Measurements from ENCODE around the gene LRP6. TPM values are rescaled to one million over a fixed set of nuclear protein-coding genes. Genes with fewer than 3 reads are reported as not detected.

LRP6 gene
- total RNA-seq, 1 donor from 2014 or later, result 70.0 TPM

GRCh38 chr12:12229556-12230092 lies 37.2 kb downstream of the LRP6 start:
- DNase-seq (ENCODE audit: low spot score in 2 of 2), result no peak
- Histone ChIP-seq H3K36me3 (no peaks in the 10 kb centered on the region), H3K9me3 (peaks cover 0 to 5% of the 10 kb centered on the region in 2 donors), H3K27me3 (no peaks in the 10 kb centered on the region), H3K4me3 (no peak overlapping the region), H3K4me1 (peaks cover 0 to 4% of the 10 kb centered on the region in 2 donors), H3K27ac (no peak overlapping the region)
- intact Hi-C loops (cut with DNase I), result no loop called here
- no peak for TF ChIP-seq CTCF (IDR thresholded peaks at IDR 0.05)

GRCh38 chr12:12228402-12228801 lies 38.4 kb downstream of the LRP6 start:
- no peak overlapping the region for H3K4me3 ChIP-seq
- peaks cover 0 to 5% of the 10 kb centered on the region in 2 donors for H3K9me3 ChIP-seq
- no peaks in the 10 kb centered on the region for H3K36me3 ChIP-seq
- H3K27ac ChIP-seq, result no peak overlapping the region
- H3K4me1 ChIP-seq, result peaks cover 0 to 4% of the 10 kb centered on the region in 2 donors
- intact Hi-C loops (cut with DNase I), result no loop called here
- H3K27me3 ChIP-seq, result no peaks in the 10 kb centered on the region
- TF ChIP-seq CTCF (IDR thresholded peaks at IDR 0.05), result no peak
- DNase-seq (ENCODE audit: low spot score in 2 of 2), result no peak

GRCh38 chr12:12226187-12226586 lies 40.7 kb downstream of the LRP6 start:
- no peak for TF ChIP-seq CTCF (IDR thresholded peaks at IDR 0.05)
- H3K36me3 ChIP-seq, result no peaks in the 10 kb centered on the region
- DNase-seq (ENCODE audit: low spot score in 2 of 2), result no peak
- H3K4me3 ChIP-seq, result no peak overlapping the region
- peaks cover 0 to 6% of the 10 kb centered on the region in 2 donors for H3K4me1 ChIP-seq
- intact Hi-C loops (cut with DNase I), result no loop called here
- peaks cover 0 to 5% of the 10 kb centered on the region in 2 donors for H3K9me3 ChIP-seq
- H3K27me3 ChIP-seq, result no peaks in the 10 kb centered on the region
- no peak overlapping the region for H3K27ac ChIP-seq

GRCh38 chr12:12224240-12224940 lies 42.5 kb downstream of the LRP6 start:
- peaks cover 0 to 12% of the 10 kb centered on the region in 2 donors for H3K4me1 ChIP-seq
- TF ChIP-seq CTCF (IDR thresholded peaks at IDR 0.05), result no peak
- H3K27me3 ChIP-seq, result no peaks in the 10 kb centered on the region
- H3K36me3 ChIP-seq, result no peaks in the 10 kb centered on the region
- DNase-seq (ENCODE audit: low spot score in 2 of 2), result no peak
- no peak overlapping the region for H3K27ac ChIP-seq
- peaks cover 0 to 5% of the 10 kb centered on the region in 2 donors for H3K9me3 ChIP-seq
- H3K4me3 ChIP-seq, result no peak overlapping the region
- intact Hi-C loops (cut with DNase I), result no loop called here

DNA sequence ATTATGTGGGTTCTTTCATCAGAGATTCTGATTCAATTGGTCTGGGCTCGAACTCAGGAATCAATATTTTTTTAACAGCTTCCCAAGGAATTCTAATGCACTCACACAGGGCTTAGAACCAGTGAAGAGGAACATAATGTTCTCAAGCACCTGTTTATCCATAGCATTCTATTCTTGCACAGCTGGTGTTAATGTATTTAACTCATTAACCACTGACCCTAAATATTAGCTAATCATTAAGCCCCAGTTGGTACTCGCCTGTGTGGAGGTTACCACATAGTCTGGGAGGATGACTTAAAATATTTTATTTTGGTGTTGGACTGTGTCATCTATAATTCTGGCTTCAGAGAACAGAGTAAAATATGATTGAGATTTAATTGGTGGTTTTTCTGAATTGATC lies 45.3 kb downstream of the LRP6 start:
- Histone ChIP-seq H3K27me3 (no peaks in the 10 kb centered on the region), H3K4me3 (no peak overlapping the region), H3K9me3 (peaks cover 0 to 5% of the 10 kb centered on the region in 2 donors), H3K27ac (no peak overlapping the region), H3K36me3 (no peaks in the 10 kb centered on the region), H3K4me1 (peaks cover 0 to 17% of the 10 kb centered on the region in 2 donors)
- no peak for TF ChIP-seq CTCF (IDR thresholded peaks at IDR 0.05)
- DNase-seq (ENCODE audit: low spot score in 2 of 2), result no peak
- intact Hi-C loops (cut with DNase I), result no loop called here

All from ascending aorta (tissue), 2 donors.